Liver (tissue), 3 donors: ENCODE results near the gene CLIC3.

Experiments used
- EGR1 ChIP-seq, 2 donors: IDR thresholded peaks; 2 replicates each; pipeline ENCODE4 v1.6.1; 2016 to 2018; ENCODE audit warnings: antibody characterized with exemption in 2 of 2, low read depth in 2 of 2
- JUND ChIP-seq, 2 donors: IDR thresholded peaks; 2 replicates each; pipeline ENCODE4 v1.6.1; 2016; ENCODE audit warnings: antibody characterized with exemption in 2 of 2
- MAX ChIP-seq: IDR thresholded peaks from 2 replicates; pipeline ENCODE4 v1.6.1; 2016; ENCODE audit warnings: antibody characterized with exemption
- YY1 ChIP-seq: IDR thresholded peaks from 2 replicates; pipeline ENCODE4 v1.6.1; 2016; ENCODE audit warnings: antibody characterized with exemption, mild to moderate bottlenecking
- TF ChIP-seq, protein P1 (sequence below): fragments of 150-350 bp; IDR thresholded peaks from 2 replicates; pipeline ENCODE4 v1.5.1; 2017; ENCODE audit warnings: improper control_type of control experiment, low read depth, low read length; ENCODE audit not compliant: missing input control
- donor health status: healthy.
- donor health status: healthy.

- no peak for TF ChIP-seq JUND (IDR thresholded peaks at IDR 0.05)
- TF ChIP-seq, protein P1, sequence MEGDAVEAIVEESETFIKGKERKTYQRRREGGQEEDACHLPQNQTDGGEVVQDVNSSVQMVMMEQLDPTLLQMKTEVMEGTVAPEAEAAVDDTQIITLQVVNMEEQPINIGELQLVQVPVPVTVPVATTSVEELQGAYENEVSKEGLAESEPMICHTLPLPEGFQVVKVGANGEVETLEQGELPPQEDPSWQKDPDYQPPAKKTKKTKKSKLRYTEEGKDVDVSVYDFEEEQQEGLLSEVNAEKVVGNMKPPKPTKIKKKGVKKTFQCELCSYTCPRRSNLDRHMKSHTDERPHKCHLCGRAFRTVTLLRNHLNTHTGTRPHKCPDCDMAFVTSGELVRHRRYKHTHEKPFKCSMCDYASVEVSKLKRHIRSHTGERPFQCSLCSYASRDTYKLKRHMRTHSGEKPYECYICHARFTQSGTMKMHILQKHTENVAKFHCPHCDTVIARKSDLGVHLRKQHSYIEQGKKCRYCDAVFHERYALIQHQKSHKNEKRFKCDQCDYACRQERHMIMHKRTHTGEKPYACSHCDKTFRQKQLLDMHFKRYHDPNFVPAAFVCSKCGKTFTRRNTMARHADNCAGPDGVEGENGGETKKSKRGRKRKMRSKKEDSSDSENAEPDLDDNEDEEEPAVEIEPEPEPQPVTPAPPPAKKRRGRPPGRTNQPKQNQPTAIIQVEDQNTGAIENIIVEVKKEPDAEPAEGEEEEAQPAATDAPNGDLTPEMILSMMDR, result no peak
- TF ChIP-seq MAX, result no peak
- no peak for TF ChIP-seq EGR1 (IDR thresholded peaks at IDR 0.05; ENCODE audit: low read depth in 2 of 2)
- no peak for TF ChIP-seq YY1
Measured at GRCh38 chr9:136994888-136995230, 1.5 kb downstream of the CLIC3 start.
